ENCODE data around the gene RHBDD3. TPM values are rescaled to one million over a fixed set of nuclear protein-coding genes. Genes with fewer than 3 reads are reported as not detected.

RHBDD3 gene
- total RNA-seq, 1 experiment from 2014 or later = 49.6 TPM

- peak in 1 of 2 experiments; percentile 34 for DNase-seq
- no peak overlapping the region for H3K4me3 Mint-ChIP-seq (ENCODE audit: unreplicated experiment)
Observed at GRCh38 chr22:29301716-29302401, 34.1 kb upstream of the RHBDD3 start.

DNA sequence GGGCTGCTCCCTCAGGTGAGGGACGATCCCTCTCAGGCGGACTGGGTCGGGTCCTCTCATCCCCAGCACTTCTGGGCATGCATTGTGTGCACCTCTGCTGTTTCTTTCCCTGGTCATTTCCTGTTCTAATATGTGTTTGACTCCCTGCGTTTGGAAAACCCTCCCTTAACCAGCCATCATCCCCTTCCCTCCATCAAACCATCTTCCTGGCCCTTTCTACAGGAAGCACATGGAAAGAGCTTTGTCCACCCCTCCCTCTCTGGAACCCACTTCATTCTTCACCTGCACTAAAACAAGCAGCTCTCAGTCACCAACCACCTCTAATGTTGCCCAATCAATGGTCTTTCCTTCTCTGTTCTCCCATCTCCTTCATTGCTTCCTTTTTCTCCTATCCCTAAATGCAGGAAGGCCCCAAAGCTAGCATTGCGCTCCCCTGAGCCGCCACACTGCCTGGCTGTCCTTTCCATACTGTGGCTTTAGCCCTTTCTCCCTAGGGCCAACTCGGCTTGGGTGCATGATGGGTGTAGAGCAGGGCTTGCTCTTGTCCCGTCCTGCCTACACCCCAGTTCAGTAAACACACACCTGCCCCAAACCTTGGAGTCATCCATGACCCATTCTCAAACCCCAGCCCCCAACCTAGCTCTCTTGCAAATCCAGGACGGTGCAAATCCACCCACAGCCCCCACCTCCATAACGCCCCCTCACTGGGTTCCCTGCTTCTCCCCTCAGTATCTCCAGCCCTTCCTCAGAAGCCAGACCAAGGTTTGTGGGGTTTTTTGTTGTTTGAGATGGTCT lies 33.2 kb upstream of the RHBDD3 start:
- intact Hi-C loops (cut with micrococcal nuclease; ENCODE audit: unreplicated experiment) = loop anchor here (10.0 kb wide), 1 partner anchor 224 kb away; no protein-coding TSS in a partner anchor
- H3K27me3 ChIP-seq (replicated peaks; ENCODE audit: control insufficient read depth, insufficient read depth, low read length) = no peaks in the 10 kb centered on the region
- H3K36me3 ChIP-seq (ENCODE audit: control insufficient read depth, insufficient read depth, low read length) = peaks cover 2% of the 10 kb centered on the region
- CTCF ChIA-PET = interaction anchor here (1.4 kb wide), 1 partner anchor 19 kb away, joined by 5 read pairs; no protein-coding TSS in a partner anchor
- H3K4me3 ChIP-seq (ENCODE audit: low read depth, low read length) = no peak overlapping the region
- no TSS peak for BruUV-seq (replicated peaks)
- H3K27me3 Mint-ChIP-seq (ENCODE audit: insufficient read depth, unreplicated experiment) = no peaks in the 10 kb centered on the region
- peaks cover 70% of the 10 kb centered on the region for H3K36me3 Mint-ChIP-seq (ENCODE audit: insufficient read depth, unreplicated experiment)
- no peak for DNase-seq
- POLR2A ChIA-PET = interaction anchor here (0.5 to 0.7 kb wide), 2 partner anchors 24 to 58 kb away, joined by 3 to 4 read pairs; no protein-coding TSS in a partner anchor
- no peak overlapping the region for H3K27ac Mint-ChIP-seq (ENCODE audit: unreplicated experiment)
- H3K4me3 Mint-ChIP-seq (ENCODE audit: unreplicated experiment) = no peak overlapping the region
- no peaks in the 10 kb centered on the region for H3K4me1 ChIP-seq
- H3K9me3 Mint-ChIP-seq (ENCODE audit: unreplicated experiment) = no peaks in the 10 kb centered on the region
- H3K9me3 ChIP-seq = no peaks in the 10 kb centered on the region
- no peaks in the 10 kb centered on the region for H3K4me1 Mint-ChIP-seq (ENCODE audit: low read depth, unreplicated experiment)
- TF ChIP-seq, protein P1, sequence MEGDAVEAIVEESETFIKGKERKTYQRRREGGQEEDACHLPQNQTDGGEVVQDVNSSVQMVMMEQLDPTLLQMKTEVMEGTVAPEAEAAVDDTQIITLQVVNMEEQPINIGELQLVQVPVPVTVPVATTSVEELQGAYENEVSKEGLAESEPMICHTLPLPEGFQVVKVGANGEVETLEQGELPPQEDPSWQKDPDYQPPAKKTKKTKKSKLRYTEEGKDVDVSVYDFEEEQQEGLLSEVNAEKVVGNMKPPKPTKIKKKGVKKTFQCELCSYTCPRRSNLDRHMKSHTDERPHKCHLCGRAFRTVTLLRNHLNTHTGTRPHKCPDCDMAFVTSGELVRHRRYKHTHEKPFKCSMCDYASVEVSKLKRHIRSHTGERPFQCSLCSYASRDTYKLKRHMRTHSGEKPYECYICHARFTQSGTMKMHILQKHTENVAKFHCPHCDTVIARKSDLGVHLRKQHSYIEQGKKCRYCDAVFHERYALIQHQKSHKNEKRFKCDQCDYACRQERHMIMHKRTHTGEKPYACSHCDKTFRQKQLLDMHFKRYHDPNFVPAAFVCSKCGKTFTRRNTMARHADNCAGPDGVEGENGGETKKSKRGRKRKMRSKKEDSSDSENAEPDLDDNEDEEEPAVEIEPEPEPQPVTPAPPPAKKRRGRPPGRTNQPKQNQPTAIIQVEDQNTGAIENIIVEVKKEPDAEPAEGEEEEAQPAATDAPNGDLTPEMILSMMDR (IDR thresholded peaks at IDR 0.05; ENCODE audit: insufficient read depth in 1 of 2, low read depth in 1 of 2, low read length in 1 of 2, severe bottlenecking in 1 of 2, unreplicated experiment in 1 of 2) = no peak

More at GRCh38 chr22:29301716-29302401, 34.1 kb upstream of the RHBDD3 start:
- ChIA-PET POLR2A (no interaction called here), CTCF (interaction anchor here (0.5 to 1.4 kb wide), 2 partner anchors 19 to 76 kb away, joined by 5 read pairs; no protein-coding TSS in a partner anchor)
- TF ChIP-seq, protein P1 (IDR thresholded peaks at IDR 0.05; ENCODE audit: insufficient read depth in 1 of 2, low read depth in 1 of 2, low read length in 1 of 2, severe bottlenecking in 1 of 2, unreplicated experiment in 1 of 2) = no peak
- no peaks in the 10 kb centered on the region; the same call in none of the 2 replicates for H3K36me3 ChIP-seq (ENCODE audit: control insufficient read depth, insufficient read depth, low read length)
- H3K27me3 Mint-ChIP-seq (ENCODE audit: insufficient read depth, unreplicated experiment) = no peaks in the 10 kb centered on the region
- peaks cover 66% of the 10 kb centered on the region for H3K36me3 Mint-ChIP-seq (ENCODE audit: insufficient read depth, unreplicated experiment)
- no peak overlapping the region for H3K27ac Mint-ChIP-seq (ENCODE audit: unreplicated experiment)
- no peak overlapping the region for H3K4me3 ChIP-seq (ENCODE audit: low read depth, low read length)
- BruUV-seq (replicated peaks) = no TSS peak
- no peaks in the 10 kb centered on the region for H3K9me3 ChIP-seq
- no peaks in the 10 kb centered on the region for H3K4me1 ChIP-seq
- intact Hi-C loops (cut with micrococcal nuclease; ENCODE audit: unreplicated experiment) = loop anchor here (10.0 kb wide), 1 partner anchor 223 kb away; no protein-coding TSS in a partner anchor
- no peaks in the 10 kb centered on the region for H3K9me3 Mint-ChIP-seq (ENCODE audit: unreplicated experiment)
- no peaks in the 10 kb centered on the region for H3K4me1 Mint-ChIP-seq (ENCODE audit: low read depth, unreplicated experiment)
- no peaks in the 10 kb centered on the region for H3K27me3 ChIP-seq (replicated peaks; ENCODE audit: control insufficient read depth, insufficient read depth, low read length)

DNA sequence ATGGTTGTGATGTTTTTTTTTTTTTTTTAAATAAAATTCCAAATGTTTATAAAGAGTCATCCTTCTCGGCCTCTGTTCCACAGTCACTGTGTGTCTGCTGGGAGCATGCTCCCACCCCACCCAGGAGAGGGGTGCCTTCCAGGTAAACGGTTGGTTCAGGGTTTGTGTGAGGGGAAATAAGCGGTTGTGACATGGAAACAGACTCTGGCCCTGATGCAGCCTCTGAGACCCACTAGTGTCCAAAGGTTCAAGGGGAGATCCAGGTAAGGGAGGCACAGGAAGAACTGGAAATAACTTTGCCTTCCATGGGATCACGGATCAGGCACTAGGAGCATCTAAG lies 32.7 kb upstream of the RHBDD3 start:
- H3K4me1 Mint-ChIP-seq (ENCODE audit: low read depth, unreplicated experiment) = no peaks in the 10 kb centered on the region
- no peaks in the 10 kb centered on the region for H3K27me3 Mint-ChIP-seq (ENCODE audit: insufficient read depth, unreplicated experiment)
- no TSS peak for BruUV-seq (replicated peaks)
- Histone ChIP-seq H3K36me3 (ENCODE audit: control insufficient read depth, insufficient read depth, low read length) (peaks cover 2% of the 10 kb centered on the region), H3K4me1 (no peaks in the 10 kb centered on the region), H3K27me3 (replicated peaks; ENCODE audit: control insufficient read depth, insufficient read depth, low read length) (no peaks in the 10 kb centered on the region), H3K4me3 (ENCODE audit: low read depth, low read length) (no peak overlapping the region), H3K9me3 (no peaks in the 10 kb centered on the region)
- intact Hi-C loops (cut with micrococcal nuclease; ENCODE audit: unreplicated experiment) = loop anchor here (10.0 kb wide), 1 partner anchor 224 kb away; no protein-coding TSS in a partner anchor
- TF ChIP-seq, protein P1 (IDR thresholded peaks at IDR 0.05; ENCODE audit: insufficient read depth in 1 of 2, low read depth in 1 of 2, low read length in 1 of 2, severe bottlenecking in 1 of 2, unreplicated experiment in 1 of 2) = no peak
- no peak overlapping the region for H3K27ac Mint-ChIP-seq (ENCODE audit: unreplicated experiment)
- ChIA-PET CTCF (no interaction called here), POLR2A (no interaction called here)
- H3K36me3 Mint-ChIP-seq (ENCODE audit: insufficient read depth, unreplicated experiment) = peaks cover 72% of the 10 kb centered on the region
- no peak overlapping the region for H3K4me3 Mint-ChIP-seq (ENCODE audit: unreplicated experiment)
- H3K9me3 Mint-ChIP-seq (ENCODE audit: unreplicated experiment) = no peaks in the 10 kb centered on the region
- DNase-seq = peak in 1 of 2 experiments; percentile 28

Measured in Caco-2 (cell line).